ENCODE results near the gene ARHGEF16.
A peak's percentile ranks its signal among the peaks of the same experiment; 100 is the strongest.

ARHGEF16 gene

DNA sequence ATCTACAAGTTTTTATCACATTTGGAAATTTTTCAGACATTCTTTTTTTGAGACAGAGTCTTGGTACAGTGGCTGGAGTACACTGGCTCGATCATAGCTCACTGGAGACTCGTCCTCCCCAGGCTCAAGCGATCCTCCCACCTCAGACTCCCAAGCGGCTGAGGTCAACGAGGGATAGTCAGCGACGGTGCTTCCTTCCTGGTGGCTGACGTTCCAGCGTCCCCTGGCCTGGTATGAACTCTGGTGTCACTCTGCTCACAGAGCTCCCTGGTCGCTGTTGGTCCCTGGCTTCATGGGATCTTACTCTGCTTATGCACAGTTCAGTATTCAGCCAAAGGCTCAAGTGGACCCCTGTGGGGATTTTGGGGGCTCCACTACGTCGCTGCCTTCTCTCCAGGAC is 3.5 kb upstream of the ARHGEF16 start:
- no peak overlapping the region for H3K4me3 ChIP-seq (ENCODE audit: severe bottlenecking)
- ATAC-seq (ENCODE audit: low read depth) (no peak), DNase-seq (ENCODE audit: low spot score) (no peak)
- no peaks in the 10 kb centered on the region for H3K27me3 ChIP-seq (ENCODE audit: insufficient read depth, poor library complexity, severe bottlenecking)
- H3K36me3 ChIP-seq (ENCODE audit: low read depth) = no peaks in the 10 kb centered on the region
- no peaks in the 10 kb centered on the region for H3K9me3 ChIP-seq (ENCODE audit: severe bottlenecking)
- no peak overlapping the region for H3K27ac ChIP-seq (ENCODE audit: poor library complexity, severe bottlenecking)
- no peak for TF ChIP-seq CTCF (IDR thresholded peaks at IDR 0.05; ENCODE audit: poor library complexity, severe bottlenecking)
- peaks cover 8% of the 10 kb centered on the region for H3K4me1 ChIP-seq (ENCODE audit: insufficient read depth, poor library complexity, severe bottlenecking)

GRCh38 chr1:3451994-3452865 is 2.2 kb upstream of the ARHGEF16 start:
- peaks cover 8% of the 10 kb centered on the region for H3K4me1 ChIP-seq (ENCODE audit: insufficient read depth, poor library complexity, severe bottlenecking)
- H3K27me3 ChIP-seq (ENCODE audit: insufficient read depth, poor library complexity, severe bottlenecking) = no peaks in the 10 kb centered on the region
- TF ChIP-seq CTCF (IDR thresholded peaks at IDR 0.05; ENCODE audit: poor library complexity, severe bottlenecking) = no peak
- ATAC-seq (ENCODE audit: low read depth) (no peak), DNase-seq (ENCODE audit: low spot score) (no peak)
- no peaks in the 10 kb centered on the region for H3K36me3 ChIP-seq (ENCODE audit: low read depth)
- no peak overlapping the region for H3K4me3 ChIP-seq (ENCODE audit: severe bottlenecking)
- H3K27ac ChIP-seq (ENCODE audit: poor library complexity, severe bottlenecking) = no peak overlapping the region
- H3K9me3 ChIP-seq (ENCODE audit: severe bottlenecking) = no peaks in the 10 kb centered on the region

DNA sequence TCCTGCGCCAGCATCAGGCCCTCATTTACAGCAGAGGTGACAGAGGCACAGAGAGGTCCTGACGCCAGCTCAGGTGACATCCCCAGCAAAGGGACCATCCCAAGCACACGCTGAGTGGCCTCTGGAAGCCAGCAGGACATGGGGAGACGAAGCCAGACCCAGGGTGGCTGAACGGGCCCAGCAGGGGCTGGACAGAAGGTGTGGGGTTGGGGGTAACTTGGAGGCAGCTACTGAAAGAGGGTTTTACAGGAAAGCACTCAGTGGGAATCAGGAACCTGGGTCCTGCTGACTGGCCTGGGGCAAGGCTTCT is 1.6 kb upstream of the ARHGEF16 start:
- ATAC-seq (ENCODE audit: low read depth) (no peak), DNase-seq (ENCODE audit: low spot score) (no peak)
- H3K27ac ChIP-seq (ENCODE audit: poor library complexity, severe bottlenecking) = no peak overlapping the region
- H3K27me3 ChIP-seq (ENCODE audit: insufficient read depth, poor library complexity, severe bottlenecking) = no peaks in the 10 kb centered on the region
- peaks cover 8% of the 10 kb centered on the region for H3K4me1 ChIP-seq (ENCODE audit: insufficient read depth, poor library complexity, severe bottlenecking)
- H3K9me3 ChIP-seq (ENCODE audit: severe bottlenecking) = no peaks in the 10 kb centered on the region
- no peaks in the 10 kb centered on the region for H3K36me3 ChIP-seq (ENCODE audit: low read depth)
- TF ChIP-seq CTCF (IDR thresholded peaks at IDR 0.05; ENCODE audit: poor library complexity, severe bottlenecking) = no peak
- H3K4me3 ChIP-seq (ENCODE audit: severe bottlenecking) = no peak overlapping the region

DNA sequence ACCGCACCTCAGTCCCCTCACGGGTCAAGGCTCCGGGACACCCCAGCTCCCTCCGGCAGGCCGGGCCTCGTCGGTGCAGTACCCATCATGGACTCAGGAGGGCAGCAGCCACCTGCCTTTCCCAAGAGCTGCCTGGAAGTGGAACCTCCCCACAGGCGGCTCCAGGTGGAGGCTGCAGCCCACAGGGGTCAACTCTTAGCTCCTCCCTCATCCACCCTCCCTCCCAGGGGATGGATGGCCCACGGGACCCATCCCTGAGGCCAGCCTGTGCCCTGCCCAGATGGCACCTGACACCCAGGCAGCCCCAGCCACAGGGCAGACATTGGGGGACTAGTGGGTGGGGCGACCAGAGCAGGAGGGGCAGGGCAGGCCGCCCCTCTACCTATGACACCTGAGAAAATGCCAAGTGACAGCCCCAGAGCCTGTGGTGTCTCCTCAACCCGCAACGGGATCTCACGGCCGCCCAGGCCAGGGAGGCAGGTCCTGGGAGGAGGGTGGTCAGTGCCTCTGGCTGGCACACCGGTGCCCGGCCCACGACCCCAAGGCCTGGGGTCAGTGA is 1.2 kb upstream of the ARHGEF16 start:
- ATAC-seq (ENCODE audit: low read depth) (peak; percentile 70), DNase-seq (ENCODE audit: low spot score) (no peak)
- H3K27ac ChIP-seq (ENCODE audit: poor library complexity, severe bottlenecking) = peak overlapping the region; percentile 51
- H3K9me3 ChIP-seq (ENCODE audit: severe bottlenecking) = no peaks in the 10 kb centered on the region
- H3K4me1 ChIP-seq (ENCODE audit: insufficient read depth, poor library complexity, severe bottlenecking) = peaks cover 8% of the 10 kb centered on the region
- peak; percentile 90 for TF ChIP-seq CTCF (IDR thresholded peaks at IDR 0.05; ENCODE audit: poor library complexity, severe bottlenecking)
- H3K36me3 ChIP-seq (ENCODE audit: low read depth) = no peaks in the 10 kb centered on the region
- no peaks in the 10 kb centered on the region for H3K27me3 ChIP-seq (ENCODE audit: insufficient read depth, poor library complexity, severe bottlenecking)
- no peak overlapping the region for H3K4me3 ChIP-seq (ENCODE audit: severe bottlenecking)
